ENCODE measurements around the gene CETP. TPM values are rescaled to one million over a fixed set of nuclear protein-coding genes. Genes with fewer than 3 reads are reported as not detected.

Gene CETP
- polyA plus RNA-seq, 4 donors: 0.34 to 1.6 (median 1.6) TPM; not detected in 1

- H3K36me3 ChIP-seq (ENCODE audit: control insufficient read depth in 3 of 3, insufficient read depth in 2 of 3, low read depth in 1 of 3, low read length in 3 of 3): peaks cover 11 to 22% (median 18%) of the 10 kb centered on the region in 3 donors
- no peak for FAIRE-seq
- 39 to 54% (median 53%) methylated on average over 1 of the region's 1 CpG for WGBS, 3 donors
- H3K4me3 ChIP-seq (ENCODE audit: low read depth in 1 of 3, low read length in 3 of 3): no peak overlapping the region
- H3K27ac ChIP-seq (ENCODE audit: low read depth in 1 of 3, low read length in 2 of 3): no peak overlapping the region
- no peak for DNase-seq
- no peaks in the 10 kb centered on the region for H3K4me1 ChIP-seq (ENCODE audit: control insufficient read depth in 3 of 3, insufficient read depth in 2 of 3, low read depth in 1 of 3, low read length in 2 of 3)
- H3K27me3 ChIP-seq (ENCODE audit: control insufficient read depth in 3 of 3, insufficient read depth in 3 of 3, low read length in 3 of 3): no peaks in the 10 kb centered on the region
- no peaks in the 10 kb centered on the region for H3K9me3 ChIP-seq (ENCODE audit: control insufficient read depth in 2 of 2, insufficient read depth in 1 of 2, low read depth in 1 of 2, low read length in 1 of 2)
Observed at GRCh38 chr16:57017251-57017650, 55.5 kb downstream of the CETP start.

GRCh38 chr16:57019746-57020145 lies 58.0 kb downstream of the CETP start:
- Histone ChIP-seq H3K4me3 (ENCODE audit: low read depth in 1 of 3, low read length in 3 of 3) (no peak overlapping the region), H3K9me3 (ENCODE audit: control insufficient read depth in 2 of 2, insufficient read depth in 1 of 2, low read depth in 1 of 2, low read length in 1 of 2) (no peaks in the 10 kb centered on the region), H3K36me3 (ENCODE audit: control insufficient read depth in 3 of 3, insufficient read depth in 2 of 3, low read depth in 1 of 3, low read length in 3 of 3) (peaks cover 13 to 23% (median 19%) of the 10 kb centered on the region in 3 donors), H3K4me1 (ENCODE audit: control insufficient read depth in 3 of 3, insufficient read depth in 2 of 3, low read depth in 1 of 3, low read length in 2 of 3) (peaks cover 0 to 4% (median 0%) of the 10 kb centered on the region in 3 donors), H3K27ac (ENCODE audit: low read depth in 1 of 3, low read length in 2 of 3) (no peak overlapping the region), H3K27me3 (ENCODE audit: control insufficient read depth in 3 of 3, insufficient read depth in 3 of 3, low read length in 3 of 3) (no peaks in the 10 kb centered on the region)
- DNase-seq: no peak
- FAIRE-seq: no peak
- WGBS, 3 donors: 62 to 90% (median 89%) methylated on average over 2 of the region's 2 CpGs

DNA sequence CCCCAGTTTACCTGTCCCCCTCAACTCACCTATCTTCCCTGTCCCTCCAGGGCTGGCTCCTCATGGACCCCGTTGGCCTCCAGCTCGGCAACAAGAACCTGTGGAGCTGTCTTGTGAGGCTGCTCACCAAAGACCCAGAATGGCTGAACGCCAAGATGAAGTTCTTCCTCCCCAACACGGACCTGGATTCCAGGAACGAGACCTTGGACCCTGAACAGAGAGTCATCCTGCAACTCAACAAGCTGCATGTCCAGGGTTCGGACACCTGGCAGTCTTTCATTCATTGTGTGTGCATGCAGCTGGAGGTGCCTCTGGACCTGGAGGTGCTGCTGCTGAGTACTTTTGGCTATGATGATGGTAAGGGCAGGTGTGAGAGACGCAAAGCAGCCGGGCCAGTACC lies 58.9 kb downstream of the CETP start:
- FAIRE-seq (no peak), DNase-seq (no peak)
- H3K9me3 ChIP-seq (ENCODE audit: control insufficient read depth in 2 of 2, insufficient read depth in 1 of 2, low read depth in 1 of 2, low read length in 1 of 2): no peaks in the 10 kb centered on the region
- peaks cover 0 to 4% (median 0%) of the 10 kb centered on the region in 3 donors for H3K4me1 ChIP-seq (ENCODE audit: control insufficient read depth in 3 of 3, insufficient read depth in 2 of 3, low read depth in 1 of 3, low read length in 2 of 3)
- WGBS, 3 donors: 64 to 86% (median 70%) methylated on average over 8 of the region's 8 CpGs
- H3K27me3 ChIP-seq (ENCODE audit: control insufficient read depth in 3 of 3, insufficient read depth in 3 of 3, low read length in 3 of 3): no peaks in the 10 kb centered on the region
- peaks cover 13 to 23% (median 19%) of the 10 kb centered on the region in 3 donors for H3K36me3 ChIP-seq (ENCODE audit: control insufficient read depth in 3 of 3, insufficient read depth in 2 of 3, low read depth in 1 of 3, low read length in 3 of 3)
- no peak overlapping the region for H3K27ac ChIP-seq (ENCODE audit: low read depth in 1 of 3, low read length in 2 of 3)
- no peak overlapping the region for H3K4me3 ChIP-seq (ENCODE audit: low read depth in 1 of 3, low read length in 3 of 3)

DNA sequence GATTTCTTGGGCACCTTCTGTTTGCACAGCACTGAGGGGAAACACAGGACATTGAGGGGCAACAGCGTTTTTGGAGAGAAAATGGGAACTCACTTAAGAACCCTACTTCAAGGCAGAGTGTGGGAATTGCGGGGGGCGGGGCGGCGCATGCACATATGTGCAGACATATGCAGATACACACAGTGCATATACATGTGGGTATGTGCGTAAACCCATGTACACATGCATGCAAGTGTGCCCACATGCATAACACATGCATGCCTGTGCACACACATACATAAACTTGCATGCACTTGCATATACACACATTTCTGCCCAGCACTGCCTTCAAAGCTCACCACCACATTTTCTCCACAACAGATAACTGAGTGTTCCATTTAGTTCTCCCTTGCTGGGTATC lies 60.0 kb downstream of the CETP start:
- Histone ChIP-seq H3K9me3 (ENCODE audit: control insufficient read depth in 2 of 2, insufficient read depth in 1 of 2, low read depth in 1 of 2, low read length in 1 of 2) (no peaks in the 10 kb centered on the region), H3K27me3 (ENCODE audit: control insufficient read depth in 3 of 3, insufficient read depth in 3 of 3, low read length in 3 of 3) (no peaks in the 10 kb centered on the region), H3K36me3 (ENCODE audit: control insufficient read depth in 3 of 3, insufficient read depth in 2 of 3, low read depth in 1 of 3, low read length in 3 of 3) (peaks cover 17 to 23% (median 19%) of the 10 kb centered on the region in 3 donors), H3K27ac (ENCODE audit: low read depth in 1 of 3, low read length in 2 of 3) (no peak overlapping the region), H3K4me3 (ENCODE audit: low read depth in 1 of 3, low read length in 3 of 3) (no peak overlapping the region), H3K4me1 (ENCODE audit: control insufficient read depth in 3 of 3, insufficient read depth in 2 of 3, low read depth in 1 of 3, low read length in 2 of 3) (peaks cover 0 to 4% (median 0%) of the 10 kb centered on the region in 3 donors)
- FAIRE-seq: no peak
- 96 to 98% (median 96%) methylated on average over 6 of the region's 6 CpGs for whole genome bisulfite sequencing, 3 donors
- DNase-seq: no peak

GRCh38 chr16:57022445-57022844 lies 60.7 kb downstream of the CETP start:
- Histone ChIP-seq H3K36me3 (ENCODE audit: control insufficient read depth in 3 of 3, insufficient read depth in 2 of 3, low read depth in 1 of 3, low read length in 3 of 3) (peaks cover 17 to 19% (median 19%) of the 10 kb centered on the region in 3 donors), H3K27me3 (ENCODE audit: control insufficient read depth in 3 of 3, insufficient read depth in 3 of 3, low read length in 3 of 3) (no peaks in the 10 kb centered on the region), H3K4me3 (ENCODE audit: low read depth in 1 of 3, low read length in 3 of 3) (no peak overlapping the region), H3K4me1 (ENCODE audit: control insufficient read depth in 3 of 3, insufficient read depth in 2 of 3, low read depth in 1 of 3, low read length in 2 of 3) (peaks cover 0 to 4% (median 0%) of the 10 kb centered on the region in 3 donors), H3K9me3 (ENCODE audit: control insufficient read depth in 2 of 2, insufficient read depth in 1 of 2, low read depth in 1 of 2, low read length in 1 of 2) (no peaks in the 10 kb centered on the region), H3K27ac (ENCODE audit: low read depth in 1 of 3, low read length in 2 of 3) (no peak overlapping the region)
- DNase-seq (no peak), FAIRE-seq (no peak)
- WGBS, 3 donors: 85 to 95% (median 85%) methylated on average over 7 of the region's 7 CpGs

DNA sequence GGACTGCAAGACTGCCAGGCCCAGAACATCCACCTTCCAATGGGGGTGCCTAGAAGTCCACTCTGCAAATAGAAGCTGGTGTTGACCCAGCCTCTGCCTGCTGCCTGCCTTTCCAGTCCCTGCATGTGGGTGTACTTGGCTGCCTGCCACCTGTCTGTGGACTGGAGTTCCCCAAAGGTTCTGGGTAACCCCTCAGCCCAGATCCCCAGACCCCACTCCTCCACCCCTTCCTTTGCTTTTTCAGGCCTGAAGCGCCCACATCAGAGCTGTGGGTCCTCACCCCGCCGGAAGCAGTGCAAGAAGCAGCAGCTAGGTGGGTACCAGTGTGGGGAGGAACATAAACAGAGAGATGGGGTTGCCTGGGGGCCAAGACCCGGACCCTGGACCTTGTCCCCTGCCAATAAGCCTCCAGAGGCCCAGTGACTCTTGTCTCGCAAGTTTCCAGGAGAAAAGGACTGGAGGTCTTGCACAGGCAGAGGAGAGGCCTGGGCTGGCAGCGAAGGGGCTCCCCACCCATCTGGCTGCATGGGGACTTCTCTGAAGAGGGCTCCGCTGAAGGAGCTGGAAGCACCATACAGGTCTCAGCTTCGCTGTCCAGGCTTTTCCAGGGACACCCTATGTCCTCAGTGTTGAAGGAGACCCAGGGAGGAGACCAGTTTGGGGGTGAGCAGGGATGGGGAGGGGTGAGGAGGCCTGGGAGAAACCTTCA lies 61.9 kb downstream of the CETP start:
- peaks cover 14 to 19% (median 18%) of the 10 kb centered on the region in 3 donors for H3K36me3 ChIP-seq (ENCODE audit: control insufficient read depth in 3 of 3, insufficient read depth in 2 of 3, low read depth in 1 of 3, low read length in 3 of 3)
- no peaks in the 10 kb centered on the region for H3K9me3 ChIP-seq (ENCODE audit: control insufficient read depth in 2 of 2, insufficient read depth in 1 of 2, low read depth in 1 of 2, low read length in 1 of 2)
- 74 to 82% (median 78%) methylated on average over 8 of the region's 8 CpGs for WGBS, 3 donors
- peak overlapping the region in 1 of 3 donors; percentile 6 for H3K27ac ChIP-seq (ENCODE audit: low read depth in 1 of 3, low read length in 2 of 3)
- no peaks in the 10 kb centered on the region for H3K27me3 ChIP-seq (ENCODE audit: control insufficient read depth in 3 of 3, insufficient read depth in 3 of 3, low read length in 3 of 3)
- H3K4me3 ChIP-seq (ENCODE audit: low read depth in 1 of 3, low read length in 3 of 3): no peak overlapping the region
- DNase-seq (peak in 1 of 2 donors; percentile 54), FAIRE-seq (no peak)
- peaks cover 0 to 4% (median 0%) of the 10 kb centered on the region in 3 donors for H3K4me1 ChIP-seq (ENCODE audit: control insufficient read depth in 3 of 3, insufficient read depth in 2 of 3, low read depth in 1 of 3, low read length in 2 of 3)

DNA sequence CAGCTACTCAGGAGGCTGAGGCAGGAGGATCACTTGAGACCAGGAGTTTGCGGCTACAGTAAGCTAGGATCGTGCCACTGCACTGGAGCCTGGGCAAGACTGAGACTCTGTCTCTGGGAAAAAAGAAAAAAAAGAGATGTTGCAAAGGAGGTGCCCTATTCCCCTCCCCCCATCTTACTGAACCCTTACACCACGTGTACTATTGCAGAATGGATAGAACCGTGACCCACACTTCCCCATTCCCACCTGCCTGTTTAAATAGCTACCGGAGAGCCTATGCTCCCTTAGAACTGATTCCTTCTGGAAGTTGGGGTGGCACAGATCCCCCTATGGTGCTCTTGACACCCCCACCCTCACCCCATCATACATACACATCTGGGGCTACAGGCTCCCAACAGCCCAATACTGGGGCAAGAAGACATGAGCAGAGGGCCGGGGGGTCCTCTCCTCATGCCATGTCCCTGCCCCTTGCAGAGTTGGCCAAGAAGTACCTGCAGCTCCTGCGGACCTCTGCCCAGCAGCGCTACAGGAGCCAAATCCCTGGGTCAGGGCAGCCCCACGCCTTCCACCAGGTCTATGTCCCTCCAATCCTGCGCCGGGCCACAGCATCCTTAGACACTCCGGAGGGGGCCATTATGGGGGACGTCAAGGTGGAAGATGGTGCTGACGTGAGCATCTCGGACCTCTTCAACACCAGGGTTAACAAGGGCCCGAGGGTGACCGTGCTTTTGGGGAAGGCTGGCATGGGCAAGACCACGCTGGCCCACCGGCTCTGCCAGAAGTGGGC lies 63.3 kb downstream of the CETP start:
- FAIRE-seq (no peak), DNase-seq (no peak)
- Histone ChIP-seq H3K4me3 (ENCODE audit: low read depth in 1 of 3, low read length in 3 of 3) (no peak overlapping the region), H3K27ac (ENCODE audit: low read depth in 1 of 3, low read length in 2 of 3) (no peak overlapping the region), H3K4me1 (ENCODE audit: control insufficient read depth in 3 of 3, insufficient read depth in 2 of 3, low read depth in 1 of 3, low read length in 2 of 3) (peaks cover 0 to 4% (median 0%) of the 10 kb centered on the region in 3 donors), H3K36me3 (ENCODE audit: control insufficient read depth in 3 of 3, insufficient read depth in 2 of 3, low read depth in 1 of 3, low read length in 3 of 3) (peaks cover 14% of the 10 kb centered on the region in 3 donors), H3K9me3 (ENCODE audit: control insufficient read depth in 2 of 2, insufficient read depth in 1 of 2, low read depth in 1 of 2, low read length in 1 of 2) (no peaks in the 10 kb centered on the region), H3K27me3 (ENCODE audit: control insufficient read depth in 3 of 3, insufficient read depth in 3 of 3, low read length in 3 of 3) (no peaks in the 10 kb centered on the region)
- WGBS, 3 donors: 94 to 95% (median 95%) methylated on average over 19 of the region's 19 CpGs

DNA sequence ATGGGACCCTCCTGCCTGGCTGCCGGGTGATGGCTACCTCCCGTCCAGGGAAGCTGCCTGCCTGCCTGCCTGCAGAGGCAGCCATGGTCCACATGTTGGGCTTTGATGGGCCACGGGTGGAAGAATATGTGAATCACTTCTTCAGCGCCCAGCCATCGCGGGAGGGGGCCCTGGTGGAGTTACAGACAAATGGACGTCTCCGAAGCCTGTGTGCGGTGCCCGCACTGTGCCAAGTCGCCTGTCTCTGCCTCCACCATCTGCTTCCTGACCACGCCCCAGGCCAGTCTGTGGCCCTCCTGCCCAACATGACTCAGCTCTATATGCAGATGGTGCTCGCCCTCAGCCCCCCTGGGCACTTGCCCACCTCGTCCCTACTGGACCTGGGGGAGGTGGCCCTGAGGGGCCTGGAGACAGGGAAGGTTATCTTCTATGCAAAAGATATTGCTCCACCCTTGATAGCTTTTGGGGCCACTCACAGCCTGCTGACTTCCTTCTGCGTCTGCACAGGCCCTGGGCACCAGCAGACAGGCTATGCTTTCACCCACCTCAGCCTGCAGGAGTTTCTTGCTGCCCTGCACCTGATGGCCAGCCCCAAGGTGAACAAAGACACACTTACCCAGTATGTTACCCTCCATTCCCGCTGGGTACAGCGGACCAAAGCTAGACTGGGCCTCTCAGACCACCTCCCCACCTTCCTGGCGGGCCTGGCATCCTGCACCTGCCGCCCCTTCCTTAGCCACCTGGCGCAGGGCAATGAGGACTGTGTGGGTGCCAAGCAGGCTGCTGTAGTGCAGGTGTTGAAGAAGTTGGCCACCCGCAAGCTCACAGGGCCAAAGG lies 64.4 kb downstream of the CETP start:
- Histone ChIP-seq H3K4me1 (ENCODE audit: control insufficient read depth in 3 of 3, insufficient read depth in 2 of 3, low read depth in 1 of 3, low read length in 2 of 3) (peaks cover 0 to 4% (median 0%) of the 10 kb centered on the region in 3 donors), H3K27ac (ENCODE audit: low read depth in 1 of 3, low read length in 2 of 3) (no peak overlapping the region), H3K36me3 (ENCODE audit: control insufficient read depth in 3 of 3, insufficient read depth in 2 of 3, low read depth in 1 of 3, low read length in 3 of 3) (peaks cover 9 to 11% (median 10%) of the 10 kb centered on the region in 3 donors), H3K4me3 (ENCODE audit: low read depth in 1 of 3, low read length in 3 of 3) (no peak overlapping the region), H3K9me3 (ENCODE audit: control insufficient read depth in 2 of 2, insufficient read depth in 1 of 2, low read depth in 1 of 2, low read length in 1 of 2) (no peaks in the 10 kb centered on the region), H3K27me3 (ENCODE audit: control insufficient read depth in 3 of 3, insufficient read depth in 3 of 3, low read length in 3 of 3) (no peaks in the 10 kb centered on the region)
- DNase-seq (peak in 1 of 2 donors; percentile 25), FAIRE-seq (no peak)
- 48 to 81% (median 67%) methylated on average over 21 of the region's 21 CpGs for WGBS, 3 donors

Measured in small intestine (tissue), 7 donors.